Measurements from ENCODE around the gene TMEM81.

The TMEM81 gene

DNA sequence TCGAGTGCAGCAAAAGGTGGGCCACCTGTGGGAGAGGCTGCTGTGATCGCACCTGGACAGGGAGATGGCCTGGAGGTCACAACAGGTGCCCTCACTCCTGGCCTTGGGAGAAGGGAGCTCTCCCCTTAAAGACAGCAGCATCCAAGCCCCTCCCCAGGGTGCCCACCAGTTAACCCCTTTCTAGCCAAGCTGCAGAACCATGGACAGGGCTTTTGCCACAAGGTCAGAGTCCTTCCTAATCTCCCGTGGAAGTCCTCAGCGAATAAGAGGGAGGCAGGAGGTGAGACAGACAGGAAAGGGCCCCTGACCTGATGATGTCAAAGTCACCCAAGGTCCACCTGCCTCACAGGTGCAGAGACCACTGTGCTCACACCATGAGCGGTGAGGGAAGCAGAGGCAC lies 39.5 kb downstream of the TMEM81 start:
- TF ChIP-seq, protein P1, sequence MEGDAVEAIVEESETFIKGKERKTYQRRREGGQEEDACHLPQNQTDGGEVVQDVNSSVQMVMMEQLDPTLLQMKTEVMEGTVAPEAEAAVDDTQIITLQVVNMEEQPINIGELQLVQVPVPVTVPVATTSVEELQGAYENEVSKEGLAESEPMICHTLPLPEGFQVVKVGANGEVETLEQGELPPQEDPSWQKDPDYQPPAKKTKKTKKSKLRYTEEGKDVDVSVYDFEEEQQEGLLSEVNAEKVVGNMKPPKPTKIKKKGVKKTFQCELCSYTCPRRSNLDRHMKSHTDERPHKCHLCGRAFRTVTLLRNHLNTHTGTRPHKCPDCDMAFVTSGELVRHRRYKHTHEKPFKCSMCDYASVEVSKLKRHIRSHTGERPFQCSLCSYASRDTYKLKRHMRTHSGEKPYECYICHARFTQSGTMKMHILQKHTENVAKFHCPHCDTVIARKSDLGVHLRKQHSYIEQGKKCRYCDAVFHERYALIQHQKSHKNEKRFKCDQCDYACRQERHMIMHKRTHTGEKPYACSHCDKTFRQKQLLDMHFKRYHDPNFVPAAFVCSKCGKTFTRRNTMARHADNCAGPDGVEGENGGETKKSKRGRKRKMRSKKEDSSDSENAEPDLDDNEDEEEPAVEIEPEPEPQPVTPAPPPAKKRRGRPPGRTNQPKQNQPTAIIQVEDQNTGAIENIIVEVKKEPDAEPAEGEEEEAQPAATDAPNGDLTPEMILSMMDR (conservative IDR thresholded peaks at IDR 0.05) = no peak
- no peak for TF ChIP-seq ZFX (IDR thresholded peaks at IDR 0.05)
- no peak overlapping the region for H3K27ac ChIP-seq

DNA sequence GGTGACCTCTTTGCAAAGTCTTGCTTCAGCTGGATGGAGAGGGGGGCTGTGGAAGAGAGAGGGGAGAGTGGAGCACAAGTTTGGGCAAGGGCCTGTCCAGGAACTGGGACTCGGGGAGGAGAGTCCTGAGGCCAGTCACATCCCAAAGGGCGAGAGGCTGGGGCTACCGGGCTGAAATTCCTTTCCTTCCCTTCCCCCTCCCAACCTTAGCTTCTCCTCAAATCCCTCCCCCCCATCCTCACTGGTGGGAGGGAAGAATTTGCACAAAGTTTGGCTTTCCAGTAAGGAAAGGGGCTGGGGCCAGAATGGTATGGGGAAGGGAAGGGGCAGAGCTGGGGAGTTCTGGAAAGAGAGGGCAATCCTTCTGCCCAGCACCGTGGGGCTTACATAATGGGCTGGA lies 40.4 kb downstream of the TMEM81 start:
- no peak overlapping the region for H3K27ac ChIP-seq
- no peak for TF ChIP-seq ZFX (IDR thresholded peaks at IDR 0.05)
- TF ChIP-seq, protein P1 (conservative IDR thresholded peaks at IDR 0.05) = no peak

DNA sequence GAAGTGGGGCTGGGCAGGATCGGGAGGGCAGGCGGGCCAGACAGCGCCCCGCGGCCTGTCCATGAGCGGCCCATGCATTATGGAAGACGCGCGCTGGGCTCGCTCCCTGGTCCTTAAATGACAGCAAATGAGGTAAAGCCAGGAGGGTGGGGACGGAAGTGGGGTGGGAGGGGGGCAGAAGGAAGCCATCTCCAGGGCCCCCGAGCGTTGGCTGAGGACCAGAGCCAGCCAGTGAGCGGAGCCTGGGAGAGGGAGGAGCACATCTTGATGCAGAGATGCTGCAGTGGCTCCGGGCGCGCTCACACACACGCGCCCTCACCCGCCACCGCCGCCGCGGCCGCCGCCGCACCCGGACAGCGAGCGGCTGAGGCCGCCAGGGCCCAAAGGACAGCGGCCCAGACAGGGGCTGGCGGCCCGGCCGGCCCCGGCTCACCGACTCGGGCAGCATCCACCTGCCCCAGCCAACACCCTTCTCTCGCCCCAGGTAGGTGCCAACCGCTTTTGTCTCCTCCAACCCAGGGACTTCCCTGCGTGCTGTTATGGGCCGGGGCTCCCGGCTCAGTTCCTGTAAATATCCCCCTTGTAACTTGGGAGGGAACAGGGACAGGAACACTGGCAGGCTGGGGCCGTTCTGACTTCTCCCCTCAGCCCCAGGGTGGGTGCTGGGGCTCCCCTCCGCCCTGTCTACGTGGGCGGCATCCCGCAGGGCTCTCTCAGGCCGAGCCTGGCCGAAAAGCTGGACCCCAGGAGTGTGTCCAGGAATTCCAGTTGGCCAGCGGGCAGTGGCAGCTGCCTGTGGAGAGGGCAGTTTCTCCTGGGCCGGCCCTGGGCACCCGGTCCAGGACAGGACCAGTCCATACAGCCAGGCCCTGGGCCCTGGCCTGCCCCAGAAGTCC lies 41.1 kb downstream of the TMEM81 start, which contains the start of gene CNTN2:
CNTN2 (plus strand) TSS at position 302 of the 896 bp plus-strand sequence. CDS start 9,974 bp downstream, outside the sequence.
- no peak within 1 kb of the TSS for H3K27ac ChIP-seq
- TF ChIP-seq ZFX (IDR thresholded peaks at IDR 0.05) = no peak
- TF ChIP-seq, protein P1 (conservative IDR thresholded peaks at IDR 0.05) = no peak

DNA sequence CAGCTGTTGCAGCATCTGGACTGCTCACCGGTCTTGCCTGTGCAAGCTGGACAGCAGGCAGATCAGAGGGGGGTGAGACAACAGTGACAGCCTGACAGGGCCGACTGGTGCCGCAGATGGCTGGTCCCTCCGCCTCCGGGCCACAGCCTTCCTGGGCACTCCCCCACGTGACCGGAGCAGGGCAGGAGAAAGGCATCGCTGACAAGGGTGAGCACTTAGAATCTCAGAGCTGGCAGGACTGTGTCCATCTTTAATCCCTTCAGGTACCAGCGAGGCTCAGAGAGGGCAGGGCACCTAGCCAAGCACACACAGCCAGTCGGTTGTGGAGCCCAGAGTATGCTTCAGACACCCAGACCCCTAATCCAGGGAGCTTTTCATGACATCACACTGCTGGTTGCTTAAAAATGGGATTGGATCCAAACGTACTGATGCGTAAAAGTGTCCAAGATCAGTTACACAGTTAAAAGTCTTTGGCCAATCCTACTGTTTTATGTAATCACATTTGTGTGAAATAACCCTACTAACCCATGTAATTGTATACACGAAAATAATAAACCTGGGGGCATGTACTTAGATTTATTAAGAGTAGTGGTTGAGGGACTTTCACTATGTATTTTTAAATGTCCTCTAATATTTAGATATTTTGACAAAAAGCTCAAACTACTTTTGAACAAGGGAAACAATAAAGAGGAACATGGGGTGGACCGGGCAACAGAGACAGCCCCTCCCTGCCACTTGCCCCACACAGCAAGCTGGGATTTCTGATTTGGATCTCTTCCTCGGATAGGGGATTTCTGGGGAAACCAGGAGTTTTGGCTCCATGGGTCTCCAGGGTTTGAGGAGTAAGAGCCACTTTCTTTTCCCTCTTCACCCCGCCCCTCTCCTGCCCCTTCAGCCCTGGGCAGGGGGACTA lies 42.0 kb downstream of the TMEM81 start:
- H3K27ac ChIP-seq = no peak overlapping the region

DNA sequence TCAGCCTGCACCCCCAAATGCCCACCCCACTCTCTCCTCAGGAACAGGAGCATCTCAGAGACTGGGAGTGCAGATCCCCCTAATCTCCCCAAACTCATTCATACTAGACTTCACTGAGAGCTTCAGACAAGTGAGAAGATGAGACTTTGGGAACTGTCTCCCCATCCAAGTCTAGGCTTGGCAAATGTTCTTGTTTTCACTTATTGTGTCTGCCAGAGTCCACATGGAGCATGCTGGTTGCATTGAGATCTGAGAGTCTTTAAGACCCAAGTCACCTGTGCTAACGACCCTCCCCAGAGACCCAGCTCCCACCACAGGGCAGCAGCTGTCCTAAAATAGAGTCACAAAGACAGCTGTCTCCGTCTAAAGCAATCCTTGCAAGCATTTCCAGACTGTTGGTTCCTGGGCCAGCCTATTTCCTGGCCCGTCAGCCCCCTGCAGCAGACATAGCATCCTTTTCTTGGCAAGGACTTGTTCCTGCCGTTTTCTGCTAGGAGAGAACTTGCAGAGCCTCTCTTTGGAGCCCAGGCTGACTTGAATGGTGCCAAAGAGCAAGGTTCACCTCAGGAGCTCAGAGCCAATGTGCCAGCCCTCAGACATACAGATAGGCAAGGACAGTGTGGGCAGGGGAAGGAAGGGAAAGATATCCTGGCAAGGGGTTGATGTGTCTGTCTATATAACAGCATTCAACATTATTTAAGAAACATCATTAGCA lies 43.1 kb downstream of the TMEM81 start:
- TF ChIP-seq, protein P1 (conservative IDR thresholded peaks at IDR 0.05) = no peak
- H3K27ac ChIP-seq = no peak overlapping the region

More for the DNA sequence above, 42.0 kb downstream of the TMEM81 start:
- TF ChIP-seq, protein P1 (conservative IDR thresholded peaks at IDR 0.05) = no peak
- TF ChIP-seq ZFX (IDR thresholded peaks at IDR 0.05) = no peak

DNA sequence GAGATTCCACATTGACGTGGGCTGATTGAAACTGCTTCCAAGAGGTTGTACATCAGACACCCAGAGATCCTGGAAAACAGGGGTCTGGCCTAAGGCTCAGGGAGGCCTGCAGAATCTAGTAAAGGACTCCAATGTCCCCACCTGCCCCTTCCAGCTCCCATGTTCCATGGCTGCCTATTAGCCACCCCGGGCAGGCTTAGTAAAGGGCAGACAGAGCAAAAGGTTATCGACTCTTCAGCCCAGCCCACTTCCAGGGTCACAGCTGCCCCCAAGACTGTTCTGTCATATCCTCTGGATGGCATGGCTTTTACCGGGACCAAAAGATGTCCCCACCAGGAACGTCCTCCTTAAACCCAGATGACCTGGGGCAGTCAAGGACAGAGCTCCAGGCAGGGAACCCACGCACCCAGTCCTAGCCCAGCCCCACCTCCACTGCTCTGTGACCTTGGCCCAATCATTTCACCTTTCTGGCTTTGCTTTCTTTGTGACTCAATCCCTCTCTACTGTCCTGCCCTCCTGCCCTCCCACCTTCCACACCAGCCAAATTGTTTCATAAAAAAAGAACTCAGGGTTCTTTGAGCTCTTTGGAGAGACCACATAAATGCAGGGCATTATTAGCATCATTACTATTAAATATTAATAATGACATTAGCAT lies 46.0 kb downstream of the TMEM81 start:
- TF ChIP-seq, protein P1 (conservative IDR thresholded peaks at IDR 0.05) = no peak
- TF ChIP-seq ZFX (IDR thresholded peaks at IDR 0.05) = no peak
- H3K27ac ChIP-seq = no peak overlapping the region
